Uterus (tissue), 4 donors: Measurements from ENCODE around the gene CSGALNACT2. TPM values are rescaled to one million over a fixed set of nuclear protein-coding genes. Genes with fewer than 3 reads are reported as not detected.

Experiments
- DNase-seq, 2 donors: peaks; one replicate each; pipeline ENCODE4 v3.0.0-alpha.2; 2019 to 2020
- H3K27ac ChIP-seq, 2 donors: fragments of 200-600 bp; sonication (generic); 1 replicate in 1 of 2; 2 replicates in 1 of 2; pipeline ENCODE4 v1.5.1; 2016 to 2018
- H3K27me3 ChIP-seq, 2 donors: fragments of 200-600 bp; sonication (generic); one replicate each; pipeline ENCODE4 v1.5.1; 2018 to 2019; ENCODE audit warnings: control low read depth in 1 of 2
- H3K36me3 ChIP-seq, 2 donors: fragments of 200-600 bp; sonication (generic); one replicate each; pipeline ENCODE4 v1.5.1; 2019; ENCODE audit warnings: control low read depth in 1 of 2
- H3K4me1 ChIP-seq, 2 donors: fragments of 200-600 bp; sonication (generic); one replicate each; pipeline ENCODE4 v1.5.1; 2018 to 2019; ENCODE audit warnings: control low read depth in 1 of 2
- H3K4me3 ChIP-seq, 2 donors: fragments of 200-600 bp; sonication (generic); 1 replicate in 1 of 2; 2 replicates in 1 of 2; pipeline ENCODE4 v1.5.1; 2018 to 2019; ENCODE audit warnings: mild to moderate bottlenecking in 1 of 2
- H3K9me3 ChIP-seq, 2 donors: fragments of 200-600 bp; sonication (generic); one replicate each; pipeline ENCODE4 v1.5.1; 2019; ENCODE audit warnings: control low read depth in 1 of 2
- POLR2A ChIP-seq, 2 donors: fragments of 450-650 bp; IDR thresholded peaks; one replicate each; pipeline ENCODE4 v1.6.1; 2016; ENCODE audit warnings: antibody characterized with exemption in 2 of 2, mild to moderate bottlenecking in 1 of 2, moderate library complexity in 1 of 2
- intact Hi-C: fragments of 100-400 bp; cut with DNase I; formaldehyde crosslinking; loops from one replicate; pipeline ENCODE4 v1.15.1; 2023; ENCODE audit warnings: low total_unique reads
- total RNA-seq, 4 donors: library from RNA; depleted of rRNA in 3 of 4; stranded (reverse); fragments of >200 nt in 3 of 4; gene quantifications; one replicate each; pipeline versions ENCODE4 v1.1.0 to v1.2.4, GENCODE V29; 2014 to 2023
- TF ChIP-seq, protein P1 (sequence below), 4 experiments: fragments of 200-600 bp in 2 of 4; fragments of 450-650 bp in 2 of 4; sonication (generic) in 2 of 4; IDR thresholded peaks; one replicate each; pipeline ENCODE4 v1.5.1; 2016 to 2019; ENCODE audit warnings: antibody characterized with exemption in 4 of 4, mild to moderate bottlenecking in 2 of 4, moderate library complexity in 1 of 4
- donor health status: DM: yes; HTN: yes; CAD: no.

Gene CSGALNACT2
- total RNA-seq, 4 donors from 2014 or later, result 18.4 to 43.7 (median 25.1) TPM

DNA sequence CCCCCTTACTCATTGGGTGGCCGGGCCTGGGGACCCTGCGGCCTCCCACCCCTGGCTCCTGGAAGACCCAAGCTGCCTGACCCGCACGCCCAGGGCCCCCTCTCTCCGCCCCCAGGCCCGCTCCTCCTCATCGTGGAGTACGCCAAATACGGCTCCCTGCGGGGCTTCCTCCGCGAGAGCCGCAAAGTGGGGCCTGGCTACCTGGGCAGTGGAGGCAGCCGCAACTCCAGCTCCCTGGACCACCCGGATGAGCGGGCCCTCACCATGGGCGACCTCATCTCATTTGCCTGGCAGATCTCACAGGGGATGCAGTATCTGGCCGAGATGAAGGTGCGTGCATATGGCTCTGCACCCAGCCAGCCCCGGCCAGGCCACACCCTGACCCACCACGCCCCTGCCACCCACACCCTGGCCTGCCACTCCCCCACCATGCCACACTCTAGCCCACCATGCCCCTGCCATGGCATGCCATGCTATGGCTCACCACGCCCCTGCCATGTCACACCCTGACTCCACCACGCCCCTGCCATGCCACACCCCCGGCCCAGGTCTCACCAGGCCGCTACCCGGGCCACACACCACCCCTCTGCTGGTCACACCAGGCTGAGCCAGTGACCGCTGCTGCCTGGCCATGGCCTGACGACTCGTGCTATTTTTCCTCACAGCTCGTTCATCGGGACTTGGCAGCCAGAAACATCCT is 18.7 kb upstream of the CSGALNACT2 start:
- TF ChIP-seq, protein P1, sequence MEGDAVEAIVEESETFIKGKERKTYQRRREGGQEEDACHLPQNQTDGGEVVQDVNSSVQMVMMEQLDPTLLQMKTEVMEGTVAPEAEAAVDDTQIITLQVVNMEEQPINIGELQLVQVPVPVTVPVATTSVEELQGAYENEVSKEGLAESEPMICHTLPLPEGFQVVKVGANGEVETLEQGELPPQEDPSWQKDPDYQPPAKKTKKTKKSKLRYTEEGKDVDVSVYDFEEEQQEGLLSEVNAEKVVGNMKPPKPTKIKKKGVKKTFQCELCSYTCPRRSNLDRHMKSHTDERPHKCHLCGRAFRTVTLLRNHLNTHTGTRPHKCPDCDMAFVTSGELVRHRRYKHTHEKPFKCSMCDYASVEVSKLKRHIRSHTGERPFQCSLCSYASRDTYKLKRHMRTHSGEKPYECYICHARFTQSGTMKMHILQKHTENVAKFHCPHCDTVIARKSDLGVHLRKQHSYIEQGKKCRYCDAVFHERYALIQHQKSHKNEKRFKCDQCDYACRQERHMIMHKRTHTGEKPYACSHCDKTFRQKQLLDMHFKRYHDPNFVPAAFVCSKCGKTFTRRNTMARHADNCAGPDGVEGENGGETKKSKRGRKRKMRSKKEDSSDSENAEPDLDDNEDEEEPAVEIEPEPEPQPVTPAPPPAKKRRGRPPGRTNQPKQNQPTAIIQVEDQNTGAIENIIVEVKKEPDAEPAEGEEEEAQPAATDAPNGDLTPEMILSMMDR (IDR thresholded peaks at IDR 0.05), result no peak
- no peak for TF ChIP-seq POLR2A (IDR thresholded peaks at IDR 0.05)
- Histone ChIP-seq H3K4me3 (no peak overlapping the region), H3K4me1 (no peaks in the 10 kb centered on the region), H3K27me3 (no peaks in the 10 kb centered on the region), H3K36me3 (no peaks in the 10 kb centered on the region), H3K27ac (no peak overlapping the region), H3K9me3 (no peaks in the 10 kb centered on the region)
- DNase-seq, result no peak
- intact Hi-C loops, result no loop called here

DNA sequence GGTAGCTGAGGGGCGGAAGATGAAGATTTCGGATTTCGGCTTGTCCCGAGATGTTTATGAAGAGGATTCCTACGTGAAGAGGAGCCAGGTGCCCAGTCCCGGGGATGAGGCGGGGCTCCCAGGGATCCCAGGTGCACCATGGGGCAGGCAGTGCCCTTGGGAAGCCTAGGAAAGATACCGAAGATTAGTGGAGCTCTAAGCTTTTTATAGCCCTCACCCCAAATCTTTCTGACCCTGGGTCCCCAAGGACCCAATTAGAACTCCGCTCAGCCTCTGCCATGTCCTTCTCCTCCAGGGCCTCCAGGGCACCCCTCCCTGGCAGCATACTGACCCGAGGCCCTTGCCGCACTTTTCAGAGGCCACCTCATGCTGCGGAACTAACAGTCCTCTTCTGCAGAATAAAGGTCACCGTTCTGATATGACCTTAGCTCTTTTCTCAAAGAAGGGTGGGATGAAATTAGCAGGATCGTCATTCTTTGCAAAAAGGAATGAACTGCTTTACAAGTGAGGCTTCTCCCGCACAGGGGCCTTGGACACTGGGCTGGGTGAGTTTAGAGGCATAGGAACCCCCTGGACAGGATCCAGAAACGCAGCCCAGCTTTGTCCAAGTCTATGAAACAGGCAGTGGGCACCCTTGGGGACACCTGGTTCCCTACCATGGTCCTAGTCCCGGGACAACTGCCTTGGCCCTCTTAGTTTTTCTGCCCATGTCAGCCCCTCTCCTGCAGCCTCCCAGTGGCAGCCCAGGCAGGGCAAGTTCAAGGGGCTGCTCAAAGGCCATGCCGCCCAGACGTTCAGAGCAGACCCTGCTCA is 17.9 kb upstream of the CSGALNACT2 start:
- intact Hi-C loops, result no loop called here
- H3K4me1 ChIP-seq, result no peaks in the 10 kb centered on the region
- H3K9me3 ChIP-seq, result no peaks in the 10 kb centered on the region
- no peaks in the 10 kb centered on the region for H3K27me3 ChIP-seq
- no peak overlapping the region for H3K27ac ChIP-seq
- no peaks in the 10 kb centered on the region for H3K36me3 ChIP-seq
- H3K4me3 ChIP-seq, result no peak overlapping the region
- no peak for TF ChIP-seq POLR2A (IDR thresholded peaks at IDR 0.05)
- TF ChIP-seq, protein P1 (IDR thresholded peaks at IDR 0.05), result no peak
- no peak for DNase-seq

DNA sequence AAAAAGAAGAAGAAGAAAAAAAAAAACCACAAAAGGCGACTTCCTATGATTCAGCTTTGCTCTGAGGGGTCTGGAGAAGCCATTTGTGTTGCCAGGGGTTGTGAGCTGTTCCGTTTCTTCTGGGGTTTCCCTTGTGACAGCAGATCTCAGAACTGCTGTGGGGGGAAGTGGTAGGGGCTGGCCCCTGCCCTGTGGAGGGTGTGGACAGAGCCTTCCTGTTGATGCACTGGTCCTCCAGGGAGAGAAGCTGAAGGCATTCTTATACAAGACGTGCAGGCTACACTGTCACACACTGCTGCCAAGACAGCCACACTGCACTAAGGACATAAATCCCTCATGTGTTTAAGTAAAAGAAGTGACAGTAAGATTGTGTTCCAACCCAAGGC is 17.3 kb upstream of the CSGALNACT2 start:
- DNase-seq, result no peak
- Histone ChIP-seq H3K36me3 (no peaks in the 10 kb centered on the region), H3K9me3 (no peaks in the 10 kb centered on the region), H3K4me1 (no peaks in the 10 kb centered on the region), H3K27me3 (no peaks in the 10 kb centered on the region), H3K4me3 (no peak overlapping the region), H3K27ac (no peak overlapping the region)
- TF ChIP-seq, protein P1 (IDR thresholded peaks at IDR 0.05), result no peak
- TF ChIP-seq POLR2A (IDR thresholded peaks at IDR 0.05), result no peak
- intact Hi-C loops, result no loop called here

DNA sequence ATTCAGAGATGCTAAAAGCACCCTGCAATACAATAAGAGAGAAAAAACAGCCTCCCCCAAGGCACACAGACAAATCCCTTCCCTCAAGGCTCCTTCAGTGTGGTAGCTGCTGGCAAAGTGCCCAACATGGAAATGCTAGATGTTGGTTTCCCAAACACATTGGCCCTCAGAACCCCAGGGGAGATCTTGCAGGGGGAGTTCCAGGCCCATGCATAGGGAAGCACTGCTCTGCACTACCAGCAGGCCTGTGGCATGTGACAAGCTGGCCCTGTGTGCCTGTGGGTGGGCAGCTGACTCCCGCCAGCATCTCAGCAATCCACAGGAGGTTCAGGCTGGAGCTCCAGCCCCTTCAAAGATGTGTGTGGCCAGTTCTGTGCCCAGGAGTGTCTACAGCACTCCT is 16.8 kb upstream of the CSGALNACT2 start:
- Histone ChIP-seq H3K4me1 (no peaks in the 10 kb centered on the region), H3K4me3 (no peak overlapping the region), H3K36me3 (no peaks in the 10 kb centered on the region), H3K27ac (no peak overlapping the region), H3K27me3 (no peaks in the 10 kb centered on the region), H3K9me3 (no peaks in the 10 kb centered on the region)
- TF ChIP-seq, protein P1 (IDR thresholded peaks at IDR 0.05), result no peak
- no peak for TF ChIP-seq POLR2A (IDR thresholded peaks at IDR 0.05)
- intact Hi-C loops, result no loop called here
- no peak for DNase-seq

DNA sequence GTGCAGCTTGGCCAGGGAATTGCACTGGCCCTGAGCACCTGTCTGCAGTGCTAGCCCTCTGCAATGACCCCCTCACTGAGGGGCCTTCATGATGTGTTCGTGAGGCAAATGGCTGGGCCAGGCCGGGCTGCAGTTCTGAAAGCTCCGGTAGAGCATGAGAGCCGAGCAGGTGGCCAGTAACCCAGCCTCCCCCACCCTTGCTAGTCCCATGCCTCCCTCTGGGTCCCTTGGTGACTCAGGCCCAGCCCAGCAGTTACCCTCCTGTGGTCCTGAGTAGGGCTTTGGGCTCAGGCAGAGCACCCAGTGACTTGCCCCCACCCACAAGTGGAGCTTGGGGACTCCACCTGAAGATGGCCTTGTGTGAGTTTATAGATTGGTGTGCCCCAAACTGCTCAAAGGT is 16.1 kb upstream of the CSGALNACT2 start:
- H3K9me3 ChIP-seq, result no peaks in the 10 kb centered on the region
- no peak overlapping the region for H3K4me3 ChIP-seq
- intact Hi-C loops, result no loop called here
- no peak overlapping the region for H3K27ac ChIP-seq
- TF ChIP-seq POLR2A (IDR thresholded peaks at IDR 0.05), result no peak
- TF ChIP-seq, protein P1 (IDR thresholded peaks at IDR 0.05), result no peak
- no peaks in the 10 kb centered on the region for H3K36me3 ChIP-seq
- no peak for DNase-seq
- H3K27me3 ChIP-seq, result no peaks in the 10 kb centered on the region
- H3K4me1 ChIP-seq, result no peaks in the 10 kb centered on the region
